Measurements from ENCODE around the gene QSOX2.

The QSOX2 gene

DNA sequence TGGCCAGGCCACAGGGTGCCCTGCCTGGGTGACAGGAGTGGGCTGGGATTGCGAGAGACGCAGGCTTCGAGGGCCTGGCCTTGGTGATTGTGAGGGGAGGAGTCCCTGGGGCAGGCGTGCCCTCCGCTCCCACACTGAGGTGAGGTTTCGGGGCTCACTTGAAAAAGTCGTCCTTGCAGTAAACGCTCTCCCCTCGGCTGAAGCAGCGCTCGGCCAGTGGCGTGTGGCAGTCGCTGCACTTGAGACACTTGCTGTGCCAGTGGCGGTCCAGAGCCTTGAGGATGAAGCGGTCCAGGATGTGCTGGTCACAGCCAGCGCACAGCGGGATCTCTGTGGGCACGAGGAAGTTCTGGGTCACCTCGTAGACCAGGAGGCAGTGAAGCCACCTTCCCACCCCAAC, 45.2 kb downstream of the QSOX2 start:
- Histone ChIP-seq H3K4me3 (ENCODE audit: low read length, poor library complexity, severe bottlenecking) (no peak overlapping the region), H3K9me3 (ENCODE audit: insufficient read depth, low read depth, low read length) (no peaks in the 10 kb centered on the region), H3F3A (ENCODE audit: low read depth) (no peaks in the 10 kb centered on the region), H4K20me1 (ENCODE audit: insufficient read depth, low read length, poor library complexity, severe bottlenecking) (no peaks in the 10 kb centered on the region), H3K79me2 (ENCODE audit: insufficient read depth, low read length) (no peaks in the 10 kb centered on the region), H3K27me3 (ENCODE audit: insufficient read depth, low read length, poor library complexity, severe bottlenecking) (no peaks in the 10 kb centered on the region), H3K36me3 (ENCODE audit: insufficient read depth, low read length) (no peaks in the 10 kb centered on the region), H3K4me1 (ENCODE audit: insufficient read depth, low read length, poor library complexity, severe bottlenecking) (no peaks in the 10 kb centered on the region), H2AFZ (ENCODE audit: low read length) (no peak overlapping the region), H3K4me2 (ENCODE audit: low read depth, low read length, poor library complexity, severe bottlenecking) (no peak overlapping the region), H3K9ac (ENCODE audit: low read depth, low read length, poor library complexity, severe bottlenecking) (no peak overlapping the region), H3K9me2 (replicated peaks; ENCODE audit: low read depth, low read length) (no peaks in the 10 kb centered on the region)
- TF ChIP-seq, protein P1, sequence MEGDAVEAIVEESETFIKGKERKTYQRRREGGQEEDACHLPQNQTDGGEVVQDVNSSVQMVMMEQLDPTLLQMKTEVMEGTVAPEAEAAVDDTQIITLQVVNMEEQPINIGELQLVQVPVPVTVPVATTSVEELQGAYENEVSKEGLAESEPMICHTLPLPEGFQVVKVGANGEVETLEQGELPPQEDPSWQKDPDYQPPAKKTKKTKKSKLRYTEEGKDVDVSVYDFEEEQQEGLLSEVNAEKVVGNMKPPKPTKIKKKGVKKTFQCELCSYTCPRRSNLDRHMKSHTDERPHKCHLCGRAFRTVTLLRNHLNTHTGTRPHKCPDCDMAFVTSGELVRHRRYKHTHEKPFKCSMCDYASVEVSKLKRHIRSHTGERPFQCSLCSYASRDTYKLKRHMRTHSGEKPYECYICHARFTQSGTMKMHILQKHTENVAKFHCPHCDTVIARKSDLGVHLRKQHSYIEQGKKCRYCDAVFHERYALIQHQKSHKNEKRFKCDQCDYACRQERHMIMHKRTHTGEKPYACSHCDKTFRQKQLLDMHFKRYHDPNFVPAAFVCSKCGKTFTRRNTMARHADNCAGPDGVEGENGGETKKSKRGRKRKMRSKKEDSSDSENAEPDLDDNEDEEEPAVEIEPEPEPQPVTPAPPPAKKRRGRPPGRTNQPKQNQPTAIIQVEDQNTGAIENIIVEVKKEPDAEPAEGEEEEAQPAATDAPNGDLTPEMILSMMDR (conservative IDR thresholded peaks at IDR 0.05; ENCODE audit: low read length): no peak
- no peak for TF ChIP-seq EZH2phosphoT487 (IDR thresholded peaks at IDR 0.05; ENCODE audit: borderline replicate concordance)

DNA sequence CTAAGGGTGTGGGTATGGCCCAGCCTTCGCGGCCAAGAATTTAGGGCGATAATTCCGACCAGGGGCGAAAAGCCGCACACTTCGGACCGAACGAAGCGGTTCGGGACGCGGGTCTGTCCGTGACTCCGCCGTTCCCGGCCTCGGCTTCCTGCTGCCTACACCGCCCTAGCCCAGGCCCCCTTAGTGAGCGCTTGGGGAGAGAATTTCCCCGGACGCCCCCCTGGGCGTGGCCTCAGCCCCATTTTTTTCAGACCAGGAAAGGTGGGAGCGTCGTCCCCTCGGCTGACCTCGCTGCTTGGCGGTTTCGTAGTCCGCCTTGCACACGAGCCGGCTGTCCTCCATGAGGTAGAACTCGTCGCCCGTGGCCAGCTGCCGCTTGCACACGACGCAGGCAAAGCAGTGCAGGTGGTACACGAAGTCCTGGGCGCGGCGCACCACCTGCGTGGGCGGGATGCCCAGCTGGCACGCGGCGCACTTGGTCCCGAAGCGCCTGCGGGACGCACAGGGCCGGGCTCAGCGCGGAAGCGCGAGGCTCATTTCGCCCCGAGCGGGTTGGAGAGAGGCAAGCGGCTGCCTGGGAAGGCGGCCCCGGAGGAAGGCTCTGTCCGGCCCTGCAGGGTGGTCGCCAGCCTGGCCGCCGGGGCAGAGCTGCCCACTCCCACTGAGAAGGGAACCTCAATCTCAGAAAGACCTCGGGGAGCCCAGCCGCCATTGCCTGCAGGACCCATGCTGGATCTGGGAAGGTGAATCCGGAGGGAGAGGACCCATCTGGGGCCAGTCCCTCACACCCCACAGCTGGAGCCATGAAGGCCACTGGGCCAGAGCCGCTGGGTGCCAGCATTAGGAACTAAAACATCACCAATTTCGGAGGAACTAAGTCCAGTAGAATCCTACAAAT, 46.0 kb downstream of the QSOX2 start:
- Histone ChIP-seq H3K27me3 (ENCODE audit: insufficient read depth, low read length, poor library complexity, severe bottlenecking) (no peaks in the 10 kb centered on the region), H3K9me2 (replicated peaks; ENCODE audit: low read depth, low read length) (no peaks in the 10 kb centered on the region), H2AFZ (ENCODE audit: low read length) (no peak overlapping the region), H3K9me3 (ENCODE audit: insufficient read depth, low read depth, low read length) (no peaks in the 10 kb centered on the region), H3K4me3 (ENCODE audit: low read length, poor library complexity, severe bottlenecking) (no peak overlapping the region), H3K36me3 (ENCODE audit: insufficient read depth, low read length) (no peaks in the 10 kb centered on the region), H4K20me1 (ENCODE audit: insufficient read depth, low read length, poor library complexity, severe bottlenecking) (no peaks in the 10 kb centered on the region), H3K79me2 (ENCODE audit: insufficient read depth, low read length) (no peaks in the 10 kb centered on the region), H3K4me1 (ENCODE audit: insufficient read depth, low read length, poor library complexity, severe bottlenecking) (no peaks in the 10 kb centered on the region), H3K4me2 (ENCODE audit: low read depth, low read length, poor library complexity, severe bottlenecking) (no peak overlapping the region), H3K9ac (ENCODE audit: low read depth, low read length, poor library complexity, severe bottlenecking) (no peak overlapping the region), H3F3A (ENCODE audit: low read depth) (no peaks in the 10 kb centered on the region)
- TF ChIP-seq EZH2phosphoT487 (IDR thresholded peaks at IDR 0.05; ENCODE audit: borderline replicate concordance): no peak
- TF ChIP-seq, protein P1 (conservative IDR thresholded peaks at IDR 0.05; ENCODE audit: low read length): no peak

DNA sequence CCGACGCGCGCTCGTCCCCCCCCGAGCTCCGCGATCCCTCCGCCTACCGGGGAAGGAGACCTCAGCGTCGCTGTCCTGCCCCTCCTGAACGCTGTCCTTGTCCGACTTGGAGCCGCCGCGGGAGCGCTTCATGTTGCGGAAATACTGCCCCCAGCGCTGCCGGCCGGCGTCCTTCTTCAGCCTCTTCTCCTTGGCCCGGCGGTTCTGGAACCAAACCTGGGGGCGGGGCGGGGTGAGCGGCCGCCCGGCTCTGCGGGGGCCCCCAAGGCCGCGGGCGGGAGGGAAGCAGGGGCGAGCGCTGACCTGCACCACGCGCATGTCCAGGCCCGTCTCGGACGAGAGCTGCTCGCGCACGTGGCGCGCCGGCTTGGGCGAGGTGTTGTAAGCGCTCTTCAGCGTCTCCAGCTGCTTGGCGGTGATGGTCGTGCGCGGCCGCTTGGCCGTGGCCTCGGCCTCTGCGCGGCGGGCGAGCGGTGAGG, 47.0 kb downstream of the QSOX2 start:
- Histone ChIP-seq H3K9ac (ENCODE audit: low read depth, low read length, poor library complexity, severe bottlenecking) (no peak overlapping the region), H3K4me3 (ENCODE audit: low read length, poor library complexity, severe bottlenecking) (no peak overlapping the region), H3K79me2 (ENCODE audit: insufficient read depth, low read length) (no peaks in the 10 kb centered on the region), H3K27me3 (ENCODE audit: insufficient read depth, low read length, poor library complexity, severe bottlenecking) (no peaks in the 10 kb centered on the region), H3K4me2 (ENCODE audit: low read depth, low read length, poor library complexity, severe bottlenecking) (no peak overlapping the region), H3K36me3 (ENCODE audit: insufficient read depth, low read length) (no peaks in the 10 kb centered on the region), H3K9me2 (replicated peaks; ENCODE audit: low read depth, low read length) (no peaks in the 10 kb centered on the region), H3F3A (ENCODE audit: low read depth) (no peaks in the 10 kb centered on the region), H3K9me3 (ENCODE audit: insufficient read depth, low read depth, low read length) (no peaks in the 10 kb centered on the region), H3K4me1 (ENCODE audit: insufficient read depth, low read length, poor library complexity, severe bottlenecking) (no peaks in the 10 kb centered on the region), H4K20me1 (ENCODE audit: insufficient read depth, low read length, poor library complexity, severe bottlenecking) (no peaks in the 10 kb centered on the region), H2AFZ (ENCODE audit: low read length) (no peak overlapping the region)
- TF ChIP-seq, protein P1 (conservative IDR thresholded peaks at IDR 0.05; ENCODE audit: low read length): no peak
- no peak for TF ChIP-seq EZH2phosphoT487 (IDR thresholded peaks at IDR 0.05; ENCODE audit: borderline replicate concordance)

Data from Loucy (cell line).